ENCODE results near the gene ACTL10. TPM values are rescaled to one million over a fixed set of nuclear protein-coding genes. Genes with fewer than 3 reads are reported as not detected.

The ACTL10 gene
- polyA plus RNA-seq, 1 experiment = 0.67 TPM

DNA sequence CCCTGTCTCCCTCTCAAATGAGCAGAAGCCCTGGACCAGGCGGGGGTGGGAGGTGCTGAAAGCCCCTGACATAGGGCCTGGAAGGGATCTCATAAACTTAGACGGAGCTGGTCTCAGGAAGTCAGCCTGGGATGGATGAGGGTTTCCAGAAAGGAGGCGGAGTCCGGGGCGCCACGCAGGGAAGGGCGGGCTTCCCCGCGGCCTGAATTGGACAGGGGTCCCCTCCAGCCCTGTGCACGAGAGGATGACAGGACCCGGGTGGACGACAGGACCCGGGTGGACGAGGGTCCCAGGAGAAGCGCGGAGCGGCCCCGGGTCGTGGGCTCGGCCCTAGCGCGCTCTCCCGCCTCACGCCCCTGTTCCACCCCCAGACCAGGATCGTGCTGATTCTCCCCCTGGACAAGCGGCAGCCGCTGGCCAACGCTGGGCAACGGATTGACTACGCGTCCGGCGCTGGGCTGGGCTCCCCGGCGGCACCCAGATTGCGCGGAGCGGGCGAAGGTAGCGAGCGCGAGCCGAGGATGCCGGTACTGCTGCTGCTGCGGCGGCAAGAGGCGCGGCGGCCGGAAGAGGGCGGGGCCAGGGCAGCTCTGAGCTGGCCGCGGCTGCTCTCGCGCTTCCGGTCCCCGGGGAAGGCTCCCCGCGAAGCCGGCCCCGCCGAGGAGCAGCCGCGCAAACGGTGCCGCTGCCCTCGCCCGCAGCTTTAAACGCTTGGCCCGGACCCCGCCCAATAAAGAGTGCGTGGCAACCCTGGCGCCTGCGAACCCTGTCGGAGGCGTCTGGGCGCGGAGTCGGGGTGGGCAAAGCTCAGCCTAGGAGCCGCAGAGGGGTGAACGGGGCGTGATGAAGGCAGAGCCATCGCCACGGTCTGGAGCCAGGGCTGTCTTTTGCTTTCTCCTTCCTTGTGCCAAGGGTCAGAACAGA, 3.3 kb upstream of the ACTL10 start:
- H3K36me3 ChIP-seq (ENCODE audit: control insufficient read depth, insufficient read depth, low read length) = peaks cover 5% of the 10 kb centered on the region
- CTCF ChIA-PET = interaction anchor here (0.6 to 3.6 kb wide), 8 partner anchors 10 to 464 kb away, joined by 3 to 18 read pairs (median 4); no protein-coding TSS in a partner anchor
- DNase-seq (ENCODE audit: low read depth) = no peak
- TF ChIP-seq, protein P1, sequence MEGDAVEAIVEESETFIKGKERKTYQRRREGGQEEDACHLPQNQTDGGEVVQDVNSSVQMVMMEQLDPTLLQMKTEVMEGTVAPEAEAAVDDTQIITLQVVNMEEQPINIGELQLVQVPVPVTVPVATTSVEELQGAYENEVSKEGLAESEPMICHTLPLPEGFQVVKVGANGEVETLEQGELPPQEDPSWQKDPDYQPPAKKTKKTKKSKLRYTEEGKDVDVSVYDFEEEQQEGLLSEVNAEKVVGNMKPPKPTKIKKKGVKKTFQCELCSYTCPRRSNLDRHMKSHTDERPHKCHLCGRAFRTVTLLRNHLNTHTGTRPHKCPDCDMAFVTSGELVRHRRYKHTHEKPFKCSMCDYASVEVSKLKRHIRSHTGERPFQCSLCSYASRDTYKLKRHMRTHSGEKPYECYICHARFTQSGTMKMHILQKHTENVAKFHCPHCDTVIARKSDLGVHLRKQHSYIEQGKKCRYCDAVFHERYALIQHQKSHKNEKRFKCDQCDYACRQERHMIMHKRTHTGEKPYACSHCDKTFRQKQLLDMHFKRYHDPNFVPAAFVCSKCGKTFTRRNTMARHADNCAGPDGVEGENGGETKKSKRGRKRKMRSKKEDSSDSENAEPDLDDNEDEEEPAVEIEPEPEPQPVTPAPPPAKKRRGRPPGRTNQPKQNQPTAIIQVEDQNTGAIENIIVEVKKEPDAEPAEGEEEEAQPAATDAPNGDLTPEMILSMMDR (IDR thresholded peaks at IDR 0.05; ENCODE audit: insufficient read depth, low read depth, low read length) = no peak
- peak overlapping the region; percentile 85 for H3K4me3 ChIP-seq (ENCODE audit: low read depth, low read length)
- POLR2A ChIA-PET = interaction anchor here (0.6 kb wide), 3 partner anchors 86 to 987 kb away, joined by 3 to 8 read pairs (median 3); no protein-coding TSS in a partner anchor
- H3K27me3 ChIP-seq (ENCODE audit: control insufficient read depth, insufficient read depth, low read length) = no peaks in the 10 kb centered on the region

DNA sequence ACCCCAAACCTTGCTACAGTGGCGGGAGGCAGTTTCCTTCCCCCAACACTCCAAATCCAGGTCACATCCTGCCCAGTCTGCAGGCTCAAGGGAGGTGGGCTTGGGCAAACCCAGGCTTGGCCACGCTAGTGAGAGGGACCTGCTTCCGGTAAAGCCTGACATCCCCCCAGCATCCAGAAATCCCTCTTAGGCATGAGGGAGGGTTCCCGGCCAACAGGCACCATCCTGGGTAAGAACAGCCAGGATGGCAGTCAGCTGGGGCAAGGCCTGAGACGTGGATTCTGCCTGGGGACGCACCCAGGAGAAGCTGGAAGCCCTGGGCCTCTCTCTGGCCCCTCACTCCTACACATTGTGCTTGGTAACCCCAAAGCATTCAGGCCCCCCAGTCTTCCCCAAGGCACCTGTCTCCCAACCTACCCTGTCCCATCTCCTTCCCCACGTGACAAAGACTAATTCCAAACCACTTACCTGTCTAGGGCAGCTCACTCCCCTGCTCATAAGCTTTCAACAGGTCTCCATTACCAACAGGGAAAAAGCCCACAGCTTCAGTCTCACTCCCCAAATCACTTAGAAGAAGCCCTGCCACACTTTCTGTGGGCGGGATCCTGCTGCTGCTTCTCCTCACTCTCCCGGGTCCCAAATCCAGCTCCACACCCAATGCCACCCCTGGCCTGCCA, 2.5 kb upstream of the ACTL10 start:
- ChIA-PET POLR2A (interaction anchor here (0.6 to 0.7 kb wide), 3 partner anchors 21 to 988 kb away, joined by 3 to 8 read pairs (median 5); partner anchors contain the start of gene CBFA2T2), CTCF (interaction anchor here (1.3 to 3.6 kb wide), 4 partner anchors 10 to 207 kb away, joined by 3 to 18 read pairs (median 6); no protein-coding TSS in a partner anchor)
- H3K36me3 ChIP-seq (ENCODE audit: control insufficient read depth, insufficient read depth, low read length) = peaks cover 9% of the 10 kb centered on the region
- peak overlapping the region; percentile 85 for H3K4me3 ChIP-seq (ENCODE audit: low read depth, low read length)
- no peak for DNase-seq (ENCODE audit: low read depth)
- TF ChIP-seq, protein P1 (IDR thresholded peaks at IDR 0.05; ENCODE audit: insufficient read depth, low read depth, low read length) = no peak
- no peaks in the 10 kb centered on the region for H3K27me3 ChIP-seq (ENCODE audit: control insufficient read depth, insufficient read depth, low read length)

DNA sequence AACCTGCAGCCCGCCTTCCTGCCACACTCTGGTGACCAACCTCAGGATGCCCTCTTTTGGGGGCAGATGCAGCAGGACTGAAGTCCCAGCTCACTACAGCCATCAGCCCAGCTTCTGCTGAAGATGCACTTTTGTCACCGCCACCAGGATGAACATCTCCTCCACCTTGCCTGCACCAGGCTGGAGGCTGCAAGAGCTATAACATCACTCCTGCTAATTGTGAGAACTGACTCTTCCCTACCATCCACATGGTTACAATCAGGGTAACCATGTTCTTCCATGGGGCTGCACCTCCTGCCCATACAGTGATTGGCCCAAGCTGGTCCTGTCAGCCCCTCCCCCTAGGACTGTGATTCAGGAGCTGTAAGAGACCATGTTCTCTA, 2.0 kb upstream of the ACTL10 start:
- ChIA-PET POLR2A (interaction anchor here (0.7 kb wide), 2 partner anchors 20 to 175 kb away, joined by 3 to 5 read pairs; partner anchors contain the start of gene CBFA2T2), CTCF (interaction anchor here (3.6 kb wide), 1 partner anchor 11 kb away, joined by 18 read pairs; no protein-coding TSS in a partner anchor)
- Histone ChIP-seq H3K4me3 (ENCODE audit: low read depth, low read length) (no peak overlapping the region), H3K27me3 (ENCODE audit: control insufficient read depth, insufficient read depth, low read length) (no peaks in the 10 kb centered on the region), H3K36me3 (ENCODE audit: control insufficient read depth, insufficient read depth, low read length) (peaks cover 8% of the 10 kb centered on the region)
- DNase-seq (ENCODE audit: low read depth) = no peak
- TF ChIP-seq, protein P1 (IDR thresholded peaks at IDR 0.05; ENCODE audit: insufficient read depth, low read depth, low read length) = no peak

DNA sequence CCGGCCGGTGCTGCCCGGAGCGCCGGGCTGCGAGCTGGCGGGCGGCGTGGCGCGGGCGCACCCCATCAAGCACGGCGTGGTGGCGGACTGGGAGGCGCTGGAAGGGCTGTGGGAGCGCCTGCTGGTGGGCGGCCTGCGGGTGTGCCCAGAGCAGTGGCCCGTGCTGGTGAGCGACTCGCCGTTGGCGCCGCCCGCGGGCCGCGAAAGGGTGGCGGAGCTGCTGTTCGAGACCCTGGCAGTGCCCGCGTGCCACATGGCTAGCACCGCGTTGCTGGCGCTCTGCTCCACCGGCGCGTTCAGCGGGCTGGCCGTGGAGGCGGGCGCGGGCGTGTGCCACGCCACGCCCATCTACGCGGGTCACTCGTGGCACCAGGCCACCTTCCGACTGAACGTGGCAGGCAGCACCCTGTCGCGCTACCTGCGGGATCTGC, 517 bp downstream of the ACTL10 start:
- ChIA-PET POLR2A (no interaction called here), CTCF (interaction anchor here (0.6 to 3.3 kb wide), 26 partner anchors 8 to 268 kb away, joined by 3 to 21 read pairs (median 4); partner anchors contain the start of genes CBFA2T2, CDK5RAP1 and SNTA1)
- Histone ChIP-seq H3K4me3 (ENCODE audit: low read depth, low read length) (peak overlapping the region; percentile 46), H3K27me3 (ENCODE audit: control insufficient read depth, insufficient read depth, low read length) (no peaks in the 10 kb centered on the region), H3K36me3 (ENCODE audit: control insufficient read depth, insufficient read depth, low read length) (peaks cover 6% of the 10 kb centered on the region)
- no peak for DNase-seq (ENCODE audit: low read depth)
- TF ChIP-seq, protein P1 (IDR thresholded peaks at IDR 0.05; ENCODE audit: insufficient read depth, low read depth, low read length) = no peak
